Body of pancreas (tissue), 4 donors: ENCODE results near the gene KIF3A.

ENCODE experiments used
- POLR2A ChIP-seq, 3 donors: fragments of 450-650 bp; IDR thresholded peaks; one replicate each; pipeline ENCODE4 v1.6.1; 2016; ENCODE audit warnings: antibody characterized with exemption in 3 of 3, mild to moderate bottlenecking in 2 of 3
- TF ChIP-seq, protein P1 (sequence below), 7 experiments: fragments of 450-650 bp in 4 of 7; fragments of 200-600 bp in 3 of 7; sonication (generic) in 3 of 7; IDR thresholded peaks; one replicate each; pipeline ENCODE4 v1.5.1; 2016 to 2019; ENCODE audit warnings: antibody characterized with exemption in 7 of 7

- TF ChIP-seq, protein P1, sequence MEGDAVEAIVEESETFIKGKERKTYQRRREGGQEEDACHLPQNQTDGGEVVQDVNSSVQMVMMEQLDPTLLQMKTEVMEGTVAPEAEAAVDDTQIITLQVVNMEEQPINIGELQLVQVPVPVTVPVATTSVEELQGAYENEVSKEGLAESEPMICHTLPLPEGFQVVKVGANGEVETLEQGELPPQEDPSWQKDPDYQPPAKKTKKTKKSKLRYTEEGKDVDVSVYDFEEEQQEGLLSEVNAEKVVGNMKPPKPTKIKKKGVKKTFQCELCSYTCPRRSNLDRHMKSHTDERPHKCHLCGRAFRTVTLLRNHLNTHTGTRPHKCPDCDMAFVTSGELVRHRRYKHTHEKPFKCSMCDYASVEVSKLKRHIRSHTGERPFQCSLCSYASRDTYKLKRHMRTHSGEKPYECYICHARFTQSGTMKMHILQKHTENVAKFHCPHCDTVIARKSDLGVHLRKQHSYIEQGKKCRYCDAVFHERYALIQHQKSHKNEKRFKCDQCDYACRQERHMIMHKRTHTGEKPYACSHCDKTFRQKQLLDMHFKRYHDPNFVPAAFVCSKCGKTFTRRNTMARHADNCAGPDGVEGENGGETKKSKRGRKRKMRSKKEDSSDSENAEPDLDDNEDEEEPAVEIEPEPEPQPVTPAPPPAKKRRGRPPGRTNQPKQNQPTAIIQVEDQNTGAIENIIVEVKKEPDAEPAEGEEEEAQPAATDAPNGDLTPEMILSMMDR (IDR thresholded peaks at IDR 0.05), result no peak
- TF ChIP-seq POLR2A (IDR thresholded peaks at IDR 0.05), result no peak
Observed at GRCh38 chr5:132684922-132685720, 52.2 kb downstream of the KIF3A start.
